Measurements from ENCODE around the gene SPIN1. TPM values are rescaled to one million over a fixed set of nuclear protein-coding genes. Genes with fewer than 3 reads are reported as not detected.
"Not testable (repeated sequence)": the region's sequence is repeated elsewhere in the genome, so short reads cannot be mapped to it uniquely, and the experiment has no call there.

SPIN1 gene
- total and polyA plus RNA-seq, 2 donors (not counting 3 experiments of a cell fraction or from before 2014, with no cell fraction given), result 38.1 to 56.8 TPM

DNA sequence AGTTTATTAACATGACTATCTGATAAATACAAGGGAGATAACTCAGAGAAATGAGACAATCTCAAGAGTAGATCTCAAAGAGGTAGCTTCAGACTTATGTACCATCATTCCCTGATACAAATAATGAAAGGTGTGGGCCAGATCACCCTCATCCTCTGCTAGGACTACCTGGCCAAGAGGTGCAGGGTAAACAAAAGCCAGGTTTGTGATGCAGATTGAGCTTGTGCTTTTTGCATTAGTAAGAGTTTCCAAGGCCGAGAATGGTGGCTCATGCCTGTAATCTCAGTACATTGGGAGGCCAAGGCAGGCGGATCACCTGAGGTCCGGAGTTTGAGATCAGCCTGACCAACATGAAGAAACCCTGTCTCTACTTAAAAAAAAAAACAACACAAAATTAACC, 8.9 kb upstream of the SPIN1 start:
- no peaks in the 10 kb centered on the region for H3K9me1 ChIP-seq (replicated peaks; ENCODE audit: control insufficient read depth, extremely low read depth, insufficient read depth, low read length)
- CTCF ChIA-PET, result interaction anchor here (0.6 kb wide), 1 partner anchor 155 kb away, joined by 3 read pairs; no protein-coding TSS in a partner anchor

DNA sequence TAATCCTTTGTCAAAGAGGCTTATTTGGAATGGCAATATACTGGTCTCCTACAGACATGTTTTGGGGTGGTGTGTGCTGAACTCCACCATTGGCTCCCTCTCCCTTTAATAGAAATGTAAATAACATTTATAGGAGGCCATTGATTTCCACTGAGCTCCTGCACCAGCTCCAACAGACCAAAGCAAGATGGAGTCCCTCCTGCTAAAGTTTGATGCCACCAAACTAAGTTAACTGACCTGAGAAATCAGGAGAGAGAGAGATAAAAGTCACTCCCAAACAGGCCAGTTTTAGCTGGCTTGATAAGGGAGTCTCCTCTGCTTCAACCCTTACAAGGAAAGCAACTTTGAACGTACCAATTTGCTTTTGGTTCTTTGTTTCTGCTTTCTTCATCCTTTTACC, 8.1 kb upstream of the SPIN1 start:
- dilution Hi-C loops (cut with MboI; ENCODE audit: extremely low pct_ligation_motif_present, low sequenced_read_pairs), result no loop called here
- CTCF ChIA-PET, result interaction anchor here (0.6 kb wide), 1 partner anchor 155 kb away, joined by 3 read pairs; no protein-coding TSS in a partner anchor

More for the DNA sequence above, 8.9 kb upstream of the SPIN1 start:
- H3K79me2 ChIP-seq (ENCODE audit: control insufficient read depth, insufficient read depth, low read length), result no peaks in the 10 kb centered on the region
- TF ChIP-seq JUN (IDR thresholded peaks at IDR 0.05; ENCODE audit: borderline replicate concordance, insufficient read depth, insufficient read length, low read depth), result no peak
- no peak overlapping the region for H3K4me2 ChIP-seq (ENCODE audit: insufficient read depth, low read length)
- H3K27me3 ChIP-seq (ENCODE audit: control insufficient read depth in 2 of 2, insufficient read depth in 2 of 2, low read length in 2 of 2), result no peaks in the 10 kb centered on the region
- no peak overlapping the region for H3K4me3 ChIP-seq (replicated peaks in 1 of 3; ENCODE audit: insufficient read depth in 1 of 3, low read depth in 1 of 3, low read length in 3 of 3)
- H3K36me3 ChIP-seq (ENCODE audit: control insufficient read depth in 2 of 2, extremely low read depth in 1 of 2, insufficient read depth in 2 of 2, low read length in 2 of 2), result no peaks in the 10 kb centered on the region
- DNase-seq (ENCODE audit: low read depth, low spot score) (no peak), FAIRE-seq (no peak)
- H4K20me1 ChIP-seq (replicated peaks; ENCODE audit: control insufficient read depth, extremely low read depth, insufficient read depth, low read length), result no peaks in the 10 kb centered on the region
- intact Hi-C loops (cut with micrococcal nuclease) (no loop called here), dilution Hi-C loops (cut with MboI; ENCODE audit: extremely low pct_ligation_motif_present, low sequenced_read_pairs) (no loop called here)
- POLR2A ChIA-PET, result no interaction called here
- no peak overlapping the region for H3K9ac ChIP-seq (replicated peaks; ENCODE audit: extremely low read depth, insufficient read depth, low read length)
- no TSS peak for BruUV-seq (replicated peaks)
- H3K9me3 ChIP-seq (replicated peaks; ENCODE audit: control insufficient read depth, insufficient read depth, low read length), result no peaks in the 10 kb centered on the region
- H3K4me1 ChIP-seq (ENCODE audit: control insufficient read depth, extremely low read depth, insufficient read depth, low read length), result no peaks in the 10 kb centered on the region
- H2AFZ ChIP-seq (ENCODE audit: low read depth, low read length), result no peak overlapping the region
- H3K27ac ChIP-seq (ENCODE audit: insufficient read depth, low read depth, low read length), result no peak overlapping the region

DNA sequence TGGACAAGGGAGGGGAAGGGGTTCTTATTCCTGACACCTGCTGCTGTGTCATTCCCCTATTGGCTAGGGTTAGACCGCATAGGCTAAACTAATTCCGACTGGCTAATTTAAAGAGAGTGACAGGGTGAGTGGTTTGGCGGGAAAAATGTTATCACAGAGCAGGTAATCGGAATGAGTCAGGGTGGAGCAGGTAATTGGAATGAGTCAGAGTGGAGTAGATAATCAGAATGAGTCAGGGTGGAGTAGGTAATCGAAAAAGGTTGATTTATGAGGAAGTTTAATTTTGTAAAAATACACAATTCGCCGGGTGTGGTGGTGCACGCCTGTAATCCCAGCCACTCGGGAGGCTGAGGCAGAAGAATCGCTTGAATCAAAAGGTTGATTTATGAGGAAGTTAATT, 6.9 kb upstream of the SPIN1 start:
- intact Hi-C loops (cut with micrococcal nuclease), result loop anchor here (10.0 kb wide), 2 partner anchors 407 to 667 kb away; partner anchors contain the start of gene CDK20
- H3K27me3 ChIP-seq (ENCODE audit: control insufficient read depth in 2 of 2, insufficient read depth in 2 of 2, low read length in 2 of 2); POLR2A ChIA-PET; H3K4me1 ChIP-seq (ENCODE audit: control insufficient read depth, extremely low read depth, insufficient read depth, low read length); dilution Hi-C loops (cut with MboI; ENCODE audit: extremely low pct_ligation_motif_present, low sequenced_read_pairs); H3K4me2 ChIP-seq (ENCODE audit: insufficient read depth, low read length); FAIRE-seq; H3K9me3 ChIP-seq (replicated peaks; ENCODE audit: control insufficient read depth, insufficient read depth, low read length); DNase-seq (ENCODE audit: low read depth, low spot score); H3K9ac ChIP-seq (replicated peaks; ENCODE audit: extremely low read depth, insufficient read depth, low read length); H3K27ac ChIP-seq (ENCODE audit: insufficient read depth, low read depth, low read length); H4K20me1 ChIP-seq (replicated peaks; ENCODE audit: control insufficient read depth, extremely low read depth, insufficient read depth, low read length); H2AFZ ChIP-seq (ENCODE audit: low read depth, low read length); H3K9me1 ChIP-seq (replicated peaks; ENCODE audit: control insufficient read depth, extremely low read depth, insufficient read depth, low read length); H3K79me2 ChIP-seq (ENCODE audit: control insufficient read depth, insufficient read depth, low read length); H3K36me3 ChIP-seq (ENCODE audit: control insufficient read depth in 2 of 2, extremely low read depth in 1 of 2, insufficient read depth in 2 of 2, low read length in 2 of 2); BruUV-seq (replicated peaks); H3K4me3 ChIP-seq (replicated peaks in 1 of 3; ENCODE audit: insufficient read depth in 1 of 3, low read depth in 1 of 3, low read length in 3 of 3): not testable (repeated sequence)
- CTCF ChIA-PET, result interaction anchor here (0.6 kb wide), 1 partner anchor 27 kb away, joined by 3 read pairs; no protein-coding TSS in a partner anchor

More for the DNA sequence above, 8.1 kb upstream of the SPIN1 start:
- POLR2A ChIA-PET, result no interaction called here
- no peak overlapping the region for H3K9ac ChIP-seq (replicated peaks; ENCODE audit: extremely low read depth, insufficient read depth, low read length)
- no peak overlapping the region for H2AFZ ChIP-seq (ENCODE audit: low read depth, low read length)
- H3K27me3 ChIP-seq (ENCODE audit: control insufficient read depth in 2 of 2, insufficient read depth in 2 of 2, low read length in 2 of 2), result no peaks in the 10 kb centered on the region
- no peaks in the 10 kb centered on the region for H3K9me3 ChIP-seq (replicated peaks; ENCODE audit: control insufficient read depth, insufficient read depth, low read length)
- no peaks in the 10 kb centered on the region for H3K9me1 ChIP-seq (replicated peaks; ENCODE audit: control insufficient read depth, extremely low read depth, insufficient read depth, low read length)
- intact Hi-C loops (cut with micrococcal nuclease), result loop anchor here (10.0 kb wide), 2 partner anchors 405 to 665 kb away; partner anchors contain the start of gene CDK20
- no peaks in the 10 kb centered on the region for H4K20me1 ChIP-seq (replicated peaks; ENCODE audit: control insufficient read depth, extremely low read depth, insufficient read depth, low read length)
- DNase-seq (ENCODE audit: low read depth, low spot score) (no peak), FAIRE-seq (no peak)
- H3K4me2 ChIP-seq (ENCODE audit: insufficient read depth, low read length), result no peak overlapping the region
- no peak for TF ChIP-seq MAX (IDR thresholded peaks at IDR 0.05; ENCODE audit: insufficient read depth, insufficient read length)
- no peak for TF ChIP-seq POLR2A (IDR thresholded peaks at IDR 0.05; ENCODE audit: low read depth, low read length)
- no peak for TF ChIP-seq GATA2 (IDR thresholded peaks at IDR 0.05; ENCODE audit: insufficient read depth, insufficient read length, low read depth, low read length)
- TF ChIP-seq EZH2 (IDR thresholded peaks at IDR 0.05; ENCODE audit: borderline replicate concordance, low read depth, low read length, severe bottlenecking), result no peak
- BruUV-seq (replicated peaks), result no TSS peak
- no peak overlapping the region for H3K4me3 ChIP-seq (replicated peaks in 1 of 3; ENCODE audit: insufficient read depth in 1 of 3, low read depth in 1 of 3, low read length in 3 of 3)
- no peaks in the 10 kb centered on the region for H3K79me2 ChIP-seq (ENCODE audit: control insufficient read depth, insufficient read depth, low read length)
- no peak overlapping the region for H3K27ac ChIP-seq (ENCODE audit: insufficient read depth, low read depth, low read length)
- no peaks in the 10 kb centered on the region for H3K4me1 ChIP-seq (ENCODE audit: control insufficient read depth, extremely low read depth, insufficient read depth, low read length)
- H3K36me3 ChIP-seq (ENCODE audit: control insufficient read depth in 2 of 2, extremely low read depth in 1 of 2, insufficient read depth in 2 of 2, low read length in 2 of 2), result no peaks in the 10 kb centered on the region
